CD4-positive, alpha-beta T cell treated with Interleukin-10 for 1 hour (primary cell): ENCODE data around the gene RNF4.

Experiments used
- DNase-seq: peaks from one replicate; pipeline ENCODE4 v3.0.0-alpha.2; 2020

The RNF4 gene

DNA sequence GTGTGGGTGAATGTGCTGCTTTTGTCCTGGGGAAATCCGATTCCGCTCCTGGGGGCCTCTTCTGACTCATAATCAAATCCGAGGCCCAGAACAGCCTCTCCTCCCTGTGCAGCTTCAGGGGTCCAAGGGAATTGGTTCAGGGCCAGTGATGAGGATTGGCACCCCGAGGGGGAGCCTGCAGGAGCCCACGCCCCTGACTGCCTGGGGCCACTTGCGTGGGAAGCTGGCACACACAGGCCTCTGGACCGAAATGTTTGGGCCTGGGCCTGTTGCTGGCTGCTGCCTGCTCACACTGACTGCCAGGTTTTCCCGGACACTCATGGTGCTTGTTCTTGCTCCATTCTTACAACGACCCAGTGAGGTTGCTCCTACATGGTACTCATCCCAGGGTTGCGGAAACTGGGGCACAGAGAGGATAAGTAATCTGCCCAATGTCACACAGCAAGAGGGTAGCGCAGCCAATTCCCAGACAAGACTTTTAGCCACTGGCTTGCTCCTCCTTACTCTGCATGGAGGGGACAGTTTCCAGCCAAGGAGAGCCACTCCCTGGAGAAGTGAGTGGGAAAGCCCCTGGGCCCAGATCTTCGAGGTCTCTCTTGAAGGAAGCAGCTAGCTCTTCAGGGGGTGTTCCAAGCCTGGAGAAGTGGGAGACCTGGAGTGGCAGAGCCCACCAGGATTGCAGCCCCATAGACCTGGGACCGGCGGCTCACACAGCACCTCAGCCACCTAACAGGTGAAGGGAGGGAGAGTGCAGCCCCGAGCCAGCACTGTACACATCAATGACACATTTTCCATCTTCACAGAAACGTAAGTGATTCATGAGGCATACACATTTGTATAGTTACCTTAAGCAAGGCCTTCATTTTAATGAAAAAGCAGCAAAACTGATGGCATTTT is 29.8 kb upstream of the RNF4 start:
- no peak for DNase-seq

DNA sequence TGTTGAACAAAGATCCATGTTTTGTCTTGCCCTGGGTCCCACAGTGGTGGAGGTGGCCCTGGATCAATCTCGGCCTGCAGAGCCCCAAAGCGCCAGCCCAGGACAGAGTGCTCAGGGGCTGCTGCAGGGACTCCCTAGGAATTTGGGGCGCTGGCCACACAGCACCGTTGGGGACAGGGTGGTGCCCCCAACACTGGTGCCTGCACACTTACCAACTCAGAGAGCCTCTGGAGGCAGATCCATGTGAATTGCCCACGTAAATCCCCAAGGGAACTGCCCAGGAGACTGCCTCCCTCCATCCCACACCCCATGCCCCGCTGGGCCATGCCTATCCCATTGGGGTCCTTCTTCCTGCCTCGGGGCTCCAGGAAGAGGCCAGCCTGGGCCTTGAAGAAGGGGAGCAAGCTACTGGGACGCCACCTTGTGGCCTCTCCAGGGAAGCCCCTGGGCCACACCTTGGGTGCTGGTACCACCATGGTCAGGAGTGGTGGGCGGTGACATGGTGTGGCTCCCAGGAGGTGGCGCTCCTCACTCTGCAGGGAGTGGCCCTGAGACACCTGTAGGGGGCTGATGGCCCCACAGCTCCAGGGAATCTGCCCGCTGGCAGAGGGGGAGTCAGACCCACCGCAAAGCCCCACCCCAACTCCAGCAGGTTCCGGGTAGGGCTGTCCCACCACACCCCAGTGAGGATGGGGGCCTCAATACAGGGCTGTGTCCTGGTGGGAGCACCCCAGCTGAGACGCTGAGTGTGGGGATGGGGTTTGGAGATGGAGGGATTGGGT is 27.3 kb upstream of the RNF4 start:
- peak; percentile 78 for DNase-seq

DNA sequence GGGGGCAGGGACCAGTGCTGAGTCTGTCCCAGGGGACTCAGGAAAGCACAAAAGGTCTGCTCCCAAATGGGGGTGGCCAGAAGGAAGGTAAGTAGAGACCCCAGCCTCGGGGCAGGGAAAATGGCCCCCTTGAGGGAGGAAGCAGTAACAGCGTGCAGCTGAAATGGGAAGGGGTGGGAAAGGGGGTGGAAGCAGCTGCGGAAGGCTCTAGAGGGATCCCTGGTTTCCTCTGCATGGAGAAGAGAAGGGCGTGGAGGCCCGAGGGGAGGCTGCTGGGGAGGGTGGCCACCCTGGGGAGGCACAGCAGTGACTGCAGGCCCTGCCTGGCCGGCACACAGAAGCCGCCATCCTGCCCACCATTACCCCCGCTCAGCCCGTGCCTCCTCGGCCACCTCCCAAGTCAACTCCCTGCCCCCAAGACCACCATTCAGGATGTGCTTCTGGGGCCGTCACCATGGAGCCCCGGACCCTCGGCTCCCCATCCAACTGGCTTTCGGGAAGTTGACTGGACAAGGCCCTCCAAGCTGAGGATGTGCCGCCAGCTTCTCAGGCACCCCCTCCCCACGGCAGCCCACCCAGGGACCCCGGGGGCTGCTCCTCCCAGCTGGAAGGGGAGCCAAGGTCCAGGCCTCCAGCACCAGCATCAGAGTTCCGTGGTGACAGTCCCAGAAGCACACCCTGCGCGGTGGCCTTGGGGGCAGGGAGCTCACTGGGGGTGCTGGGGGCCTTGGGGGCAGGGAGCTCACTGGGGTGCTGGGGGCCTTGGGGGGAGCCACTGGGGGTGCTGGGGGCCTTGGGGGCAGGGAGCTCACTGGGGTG is 26.5 kb upstream of the RNF4 start:
- no peak for DNase-seq

DNA sequence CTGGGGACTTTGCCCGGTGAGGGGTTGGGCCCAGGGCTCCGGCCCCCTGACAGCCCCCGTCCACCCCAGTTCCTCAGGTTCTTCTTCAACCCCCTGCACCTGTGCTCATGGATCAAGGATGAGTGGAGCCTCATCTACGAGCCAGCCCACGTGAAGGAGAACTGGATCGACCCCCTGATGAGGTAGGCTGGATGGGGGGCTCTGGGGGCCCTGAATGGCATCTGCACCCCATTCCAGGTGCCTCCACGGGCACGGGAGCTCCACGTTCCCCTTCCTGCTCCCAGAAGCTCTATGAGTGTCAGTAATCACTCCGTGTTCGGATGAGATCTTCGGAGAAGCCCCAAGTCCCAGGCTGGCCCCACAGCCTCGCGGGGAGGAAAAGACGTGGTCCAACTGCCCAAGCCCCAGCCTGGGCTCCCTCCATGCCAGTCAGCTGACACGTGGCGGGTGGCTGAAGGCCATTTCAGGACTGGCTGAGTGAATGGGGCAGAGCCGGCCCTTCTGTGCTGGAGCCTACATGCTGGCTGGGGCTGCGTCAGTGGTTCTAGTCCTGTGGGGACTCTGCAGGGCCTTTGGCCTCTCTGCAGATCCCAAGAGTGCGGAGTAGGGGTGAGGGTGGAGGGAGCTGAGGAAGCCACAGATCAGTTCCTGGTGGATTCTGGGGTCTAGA is 25.7 kb upstream of the RNF4 start:
- no peak for DNase-seq

DNA sequence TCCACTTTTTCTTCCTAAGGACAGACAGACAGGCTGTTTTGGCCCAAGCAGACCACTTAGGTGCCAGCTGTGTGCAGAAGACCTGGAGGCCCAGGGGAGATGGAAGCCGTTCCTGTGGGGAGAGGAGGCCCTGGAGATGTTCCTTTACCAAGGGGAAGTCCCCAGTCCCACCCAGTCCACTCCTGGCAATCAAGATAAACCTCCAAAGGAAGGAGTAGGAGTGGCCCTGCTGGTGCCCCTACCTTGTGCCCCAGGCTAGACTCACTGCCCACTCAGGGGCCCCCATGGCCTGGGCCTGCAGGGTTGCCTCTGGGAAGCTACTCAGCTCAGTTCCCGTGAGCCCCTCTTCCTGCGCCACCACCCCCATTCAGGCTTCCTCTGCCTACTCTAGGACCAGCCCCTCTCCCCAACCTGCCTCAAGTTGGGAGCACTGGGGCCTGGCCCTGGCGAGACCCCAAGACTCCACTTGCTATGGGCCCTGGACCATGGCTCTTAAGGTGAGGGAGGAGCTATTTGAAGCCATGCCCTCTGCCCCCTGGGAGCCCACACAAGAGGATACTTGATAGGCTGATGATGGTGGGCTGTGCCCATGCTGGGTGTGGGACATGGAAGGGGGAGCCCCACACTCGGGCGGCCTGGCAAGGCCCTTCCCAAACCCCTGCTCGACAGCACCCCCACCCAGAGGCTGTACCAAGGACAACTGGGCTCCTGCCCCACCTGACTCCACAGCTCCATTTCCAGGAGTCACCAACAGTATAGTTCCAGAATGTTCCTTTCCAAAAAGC is 24.8 kb upstream of the RNF4 start:
- no peak for DNase-seq

DNA sequence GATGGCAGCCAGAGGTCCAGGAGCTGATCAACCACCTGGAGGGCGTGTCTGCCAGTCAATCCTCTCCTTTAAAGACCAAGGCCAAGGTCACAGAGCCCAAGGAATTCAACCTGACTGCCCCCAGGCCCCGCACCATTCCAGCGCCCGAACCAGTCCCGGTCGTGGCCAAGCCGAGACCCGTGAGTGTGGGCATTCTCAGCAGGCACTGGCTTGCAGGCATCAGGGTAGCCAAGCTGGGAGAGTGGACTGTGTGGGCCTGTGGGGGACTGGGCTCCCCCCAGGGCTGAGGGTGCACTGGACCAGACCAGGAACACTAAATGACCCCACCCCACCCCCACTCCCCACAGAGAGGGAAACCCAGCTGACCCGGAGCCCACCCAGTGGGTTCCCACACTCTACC is 23.8 kb upstream of the RNF4 start:
- no peak for DNase-seq

DNA sequence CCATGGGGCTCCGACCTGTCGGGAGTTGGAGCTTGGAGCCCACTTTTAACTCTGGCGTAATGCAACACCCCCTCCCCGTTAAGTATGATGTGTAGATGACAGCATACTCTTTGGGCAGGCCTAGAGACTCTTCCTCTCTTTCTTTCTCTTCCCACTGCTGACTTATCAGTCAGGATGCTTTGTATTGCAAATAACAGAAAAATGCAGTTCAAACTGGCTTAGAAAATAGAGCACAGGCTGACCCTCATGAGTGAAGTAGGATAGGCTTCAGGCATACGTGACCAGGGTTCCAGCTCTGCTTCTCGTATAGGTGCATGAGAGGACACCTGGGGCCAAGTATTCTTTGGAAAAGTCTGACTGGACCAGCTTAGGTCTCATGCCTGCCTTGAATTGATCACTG is 23.3 kb upstream of the RNF4 start:
- DNase-seq: no peak

DNA sequence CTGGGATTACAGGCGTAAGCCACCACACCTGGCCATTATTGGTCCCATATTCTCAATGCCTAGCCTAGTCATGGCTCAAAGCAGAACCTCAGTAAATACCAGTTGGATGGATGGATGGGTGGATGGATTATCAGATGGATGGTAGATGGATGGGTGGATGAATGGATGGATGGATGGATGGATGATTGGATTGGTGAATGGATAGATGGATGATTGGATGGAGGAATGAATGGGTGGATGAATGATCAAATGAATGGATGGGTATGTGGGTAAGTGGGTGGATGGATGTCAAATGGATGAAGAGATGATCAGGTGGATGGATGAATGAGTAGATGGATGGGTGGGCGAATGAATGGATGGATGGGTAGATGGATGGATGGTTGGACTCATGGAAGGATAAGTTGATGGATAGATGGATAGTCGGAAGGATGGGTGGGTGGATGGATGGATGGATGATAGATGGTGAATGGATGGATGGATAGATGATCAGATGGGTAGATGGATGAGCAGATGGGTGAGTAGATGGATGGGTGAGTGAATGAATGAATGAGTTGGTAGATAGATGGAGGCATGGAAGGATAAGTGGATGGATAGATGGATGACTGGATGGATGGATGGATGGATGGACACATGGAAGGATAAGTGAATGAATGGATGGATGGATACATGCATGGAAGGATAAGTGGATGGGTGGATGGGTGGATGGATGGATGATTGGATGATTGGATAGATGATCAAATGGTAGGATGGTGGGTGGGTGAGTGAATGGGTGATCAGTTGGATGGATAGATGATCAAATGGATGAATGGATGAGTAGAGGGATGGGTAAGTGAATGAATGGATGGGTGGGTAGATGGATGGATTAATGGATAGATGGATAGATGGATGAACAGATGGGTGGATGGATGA is 22.0 kb upstream of the RNF4 start:
- DNase-seq: no peak

DNA sequence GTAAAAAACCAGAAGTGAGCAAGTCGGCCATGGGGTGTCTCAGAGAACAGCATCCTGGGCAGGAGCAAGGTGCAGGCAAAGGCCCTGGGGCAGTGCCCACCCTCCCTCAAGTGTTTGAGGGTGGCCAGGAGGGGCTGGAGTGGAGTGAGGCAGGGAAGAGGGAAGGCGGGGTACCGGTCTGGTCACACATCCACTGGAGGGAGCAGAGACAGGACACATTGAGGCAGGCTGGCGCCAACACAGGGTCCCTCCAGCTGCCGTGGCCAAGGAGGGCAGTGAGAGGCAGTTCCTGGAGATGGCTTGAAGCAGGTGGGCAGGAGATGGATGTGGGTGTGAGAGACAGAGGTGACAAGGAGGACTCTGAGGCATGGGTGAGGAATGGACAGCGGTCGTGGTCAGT is 20.3 kb upstream of the RNF4 start:
- no peak for DNase-seq

DNA sequence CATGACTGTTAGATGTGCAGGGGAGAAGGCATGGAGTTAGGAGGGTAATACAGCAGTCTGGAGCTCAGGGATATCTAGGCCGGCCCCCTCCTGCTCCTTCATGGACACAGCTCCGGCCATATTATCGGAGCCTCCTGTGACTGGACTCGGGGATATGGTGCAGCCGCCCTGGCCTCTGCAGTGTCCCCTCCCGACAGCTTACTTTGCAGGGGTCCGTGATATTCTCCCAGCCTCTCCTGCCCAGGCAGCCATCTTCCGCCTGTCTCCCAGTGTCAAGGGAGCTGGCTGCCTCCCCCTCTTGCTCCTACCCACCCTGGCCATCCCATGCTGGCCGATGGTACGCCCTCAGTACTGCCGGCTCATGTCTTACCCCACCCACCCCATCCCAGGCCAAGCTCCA is 19.9 kb upstream of the RNF4 start:
- no peak for DNase-seq

DNA sequence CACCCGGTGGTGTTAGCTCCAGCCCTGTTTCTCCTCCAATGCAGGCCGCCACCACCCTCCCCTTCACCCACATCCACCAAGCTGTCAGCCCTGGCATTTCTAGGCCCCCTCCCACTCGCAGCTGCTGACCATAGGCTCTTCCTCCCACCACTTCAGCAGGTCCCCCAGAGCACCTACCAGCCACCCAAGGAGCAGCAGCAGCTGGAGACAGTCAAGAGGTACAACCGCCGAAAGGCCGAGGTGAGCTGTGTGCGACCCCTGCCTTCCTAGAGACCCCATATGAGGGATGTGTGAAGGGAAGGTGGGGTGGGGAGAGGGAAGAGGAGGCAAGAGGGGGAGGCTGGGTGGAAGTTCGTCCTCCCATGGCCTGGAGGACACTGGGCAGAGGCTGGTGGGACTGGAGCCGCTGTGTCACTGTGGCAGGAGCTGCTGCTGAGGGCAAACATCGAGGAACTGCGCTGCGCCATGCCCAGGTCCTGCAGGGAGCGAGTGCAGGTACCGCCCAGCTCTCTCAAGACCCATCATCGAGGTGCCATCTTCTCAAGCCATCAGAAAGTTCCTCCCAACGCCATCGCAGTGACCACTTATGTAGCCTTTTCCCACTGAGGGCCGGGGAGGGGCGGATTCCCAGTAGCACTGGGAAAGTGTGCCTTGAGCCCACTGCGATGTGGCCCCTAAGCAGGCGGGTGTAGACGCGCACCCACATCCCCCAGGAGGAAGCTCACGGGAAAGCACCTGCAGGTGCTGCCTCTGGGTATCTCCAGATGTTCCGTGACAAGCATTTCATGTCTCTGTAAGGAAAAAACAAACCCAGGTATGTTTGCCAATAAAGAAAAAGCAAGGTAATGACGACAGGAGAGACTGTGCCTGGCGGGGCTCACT is 19.2 kb upstream of the RNF4 start:
- DNase-seq: no peak

DNA sequence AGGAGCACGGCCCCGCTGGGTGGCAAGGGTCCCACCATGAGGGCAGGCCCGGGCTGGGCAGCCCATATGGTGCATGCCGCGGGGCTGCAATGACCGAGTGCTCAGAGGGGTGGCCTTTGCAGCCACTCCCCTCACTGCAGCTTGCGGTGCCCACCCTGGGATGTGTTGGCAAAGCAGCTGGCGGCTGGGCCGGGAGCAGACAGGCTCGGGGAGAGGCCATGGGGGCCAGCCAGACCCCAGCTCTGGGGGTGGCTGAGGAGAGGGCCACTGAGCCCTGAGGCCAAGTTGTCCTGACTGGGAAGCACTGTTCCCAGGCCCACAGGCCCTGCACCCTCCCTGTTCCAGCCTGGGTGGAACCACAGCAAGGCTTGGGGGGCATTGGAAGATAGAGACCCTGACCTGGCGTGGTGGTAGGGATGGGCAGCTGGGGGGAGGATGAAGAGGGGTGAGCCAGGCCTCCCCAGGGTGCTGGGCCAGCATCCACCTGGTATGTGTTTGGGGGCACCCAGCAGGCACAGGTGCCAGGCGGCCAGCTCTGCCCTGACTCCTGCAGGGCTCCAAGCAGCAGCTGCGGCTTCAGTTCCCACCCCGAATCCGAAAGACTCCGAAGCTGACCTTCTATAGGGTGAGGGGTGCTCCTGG is 18.4 kb upstream of the RNF4 start:
- DNase-seq: no peak

DNA sequence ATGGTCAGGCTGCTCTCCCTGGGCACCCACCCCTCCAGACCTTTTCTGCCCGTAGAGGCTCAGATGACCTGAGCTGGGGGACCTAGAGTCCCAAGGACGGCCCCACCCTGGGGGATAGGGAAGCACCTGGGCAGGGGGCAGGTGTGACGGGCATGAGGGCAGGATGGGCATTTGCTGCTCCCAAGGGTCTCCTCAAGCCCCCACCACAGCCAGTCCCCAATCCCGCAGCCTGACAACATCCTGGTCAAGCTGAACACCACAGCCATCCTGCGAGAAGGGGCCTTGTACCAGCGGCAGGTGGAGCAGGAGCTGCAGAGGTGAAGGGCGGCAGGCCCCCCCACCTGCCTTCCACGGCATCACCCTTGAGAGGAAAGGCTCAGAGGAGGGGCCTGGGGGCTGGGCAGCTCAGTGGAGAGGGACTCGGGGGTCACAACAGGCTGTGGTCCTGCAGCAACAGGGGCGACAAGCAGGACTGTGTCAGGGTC is 17.8 kb upstream of the RNF4 start:
- no peak for DNase-seq

DNA sequence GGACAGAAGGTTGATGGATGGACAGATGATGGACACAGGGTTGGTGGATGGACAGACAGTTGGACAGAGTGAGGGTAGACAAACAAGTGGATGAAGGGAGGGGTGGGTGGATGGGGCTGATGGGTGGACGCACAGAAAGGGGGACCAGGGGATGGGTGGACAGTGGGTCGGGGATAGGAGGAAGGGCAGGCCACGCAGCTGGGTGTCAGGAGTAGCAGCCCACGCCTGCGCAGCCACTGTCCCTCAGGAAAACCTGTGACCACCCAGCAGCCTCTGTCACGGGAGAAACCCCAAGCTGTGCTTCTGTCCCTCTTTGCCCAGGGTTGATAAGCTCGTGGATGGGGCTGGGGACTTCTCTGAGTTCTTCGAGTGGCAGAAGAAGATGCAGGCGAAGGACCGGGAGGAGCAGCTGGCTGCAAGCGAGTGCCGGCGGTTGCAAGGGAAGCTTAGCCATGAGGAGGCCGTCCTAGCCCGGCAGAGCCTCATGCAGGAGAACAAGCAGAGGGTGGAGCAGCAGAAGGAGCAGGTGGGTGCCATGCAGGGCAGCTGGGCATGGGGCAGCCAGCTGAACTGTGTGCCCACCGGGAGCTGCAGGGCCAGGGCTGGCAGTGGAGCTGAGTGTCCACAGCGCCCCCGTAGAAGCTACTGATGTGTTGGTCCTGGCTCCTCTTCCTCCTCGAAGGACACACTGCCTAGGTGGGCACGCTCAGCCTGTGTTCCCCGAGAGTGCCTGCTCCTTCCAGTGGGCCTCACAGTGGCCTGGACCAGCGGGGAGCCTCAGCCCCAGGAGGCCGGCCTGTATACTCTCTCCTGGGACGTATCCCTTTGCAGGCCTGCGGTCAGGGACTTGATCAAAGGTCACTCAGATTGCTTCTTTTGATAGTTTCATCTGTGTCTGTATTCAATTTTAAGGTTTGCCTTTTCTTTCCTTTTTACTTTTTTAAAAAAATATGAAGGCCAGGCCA is 16.8 kb upstream of the RNF4 start:
- DNase-seq: no peak

DNA sequence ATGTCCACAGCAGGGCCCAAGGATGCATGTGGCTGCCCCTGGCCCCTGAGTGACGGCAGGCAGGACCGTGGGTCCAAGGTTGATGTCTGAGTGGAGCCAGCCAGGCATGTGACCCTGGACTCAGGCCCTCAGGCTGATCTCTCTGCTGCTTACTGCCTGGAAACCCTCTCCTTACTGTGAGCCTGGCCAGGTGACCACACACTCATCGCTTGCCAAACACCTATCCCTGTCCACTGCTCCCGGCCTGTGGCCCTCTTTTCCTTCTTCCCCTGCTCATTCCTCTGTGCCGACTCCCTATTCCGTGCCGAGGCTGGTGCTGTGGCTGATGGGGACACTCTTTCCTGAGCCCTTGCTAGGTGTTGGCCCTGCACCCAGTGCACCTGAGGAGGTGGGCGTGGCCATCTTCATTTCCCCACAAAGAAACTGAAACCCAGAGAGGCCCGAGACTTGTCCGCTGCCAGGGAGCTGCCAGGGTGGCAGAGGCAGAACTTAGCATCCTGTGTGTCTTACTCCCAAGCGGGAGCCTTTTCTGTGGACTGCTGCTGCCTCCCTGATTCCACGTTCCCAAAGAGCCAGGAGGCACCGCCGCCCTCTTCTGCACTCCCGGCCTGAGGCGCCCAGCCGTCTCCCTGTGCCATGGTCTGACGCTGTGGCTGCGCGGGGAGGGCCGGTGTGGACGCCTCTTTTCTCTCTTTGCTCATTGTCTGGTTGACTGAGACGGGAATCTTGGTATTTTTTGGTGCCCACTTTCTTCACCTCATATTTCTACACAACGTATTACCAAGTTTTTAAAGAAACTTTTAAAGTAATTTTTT is 11.2 kb upstream of the RNF4 start:
- DNase-seq: no peak

DNA sequence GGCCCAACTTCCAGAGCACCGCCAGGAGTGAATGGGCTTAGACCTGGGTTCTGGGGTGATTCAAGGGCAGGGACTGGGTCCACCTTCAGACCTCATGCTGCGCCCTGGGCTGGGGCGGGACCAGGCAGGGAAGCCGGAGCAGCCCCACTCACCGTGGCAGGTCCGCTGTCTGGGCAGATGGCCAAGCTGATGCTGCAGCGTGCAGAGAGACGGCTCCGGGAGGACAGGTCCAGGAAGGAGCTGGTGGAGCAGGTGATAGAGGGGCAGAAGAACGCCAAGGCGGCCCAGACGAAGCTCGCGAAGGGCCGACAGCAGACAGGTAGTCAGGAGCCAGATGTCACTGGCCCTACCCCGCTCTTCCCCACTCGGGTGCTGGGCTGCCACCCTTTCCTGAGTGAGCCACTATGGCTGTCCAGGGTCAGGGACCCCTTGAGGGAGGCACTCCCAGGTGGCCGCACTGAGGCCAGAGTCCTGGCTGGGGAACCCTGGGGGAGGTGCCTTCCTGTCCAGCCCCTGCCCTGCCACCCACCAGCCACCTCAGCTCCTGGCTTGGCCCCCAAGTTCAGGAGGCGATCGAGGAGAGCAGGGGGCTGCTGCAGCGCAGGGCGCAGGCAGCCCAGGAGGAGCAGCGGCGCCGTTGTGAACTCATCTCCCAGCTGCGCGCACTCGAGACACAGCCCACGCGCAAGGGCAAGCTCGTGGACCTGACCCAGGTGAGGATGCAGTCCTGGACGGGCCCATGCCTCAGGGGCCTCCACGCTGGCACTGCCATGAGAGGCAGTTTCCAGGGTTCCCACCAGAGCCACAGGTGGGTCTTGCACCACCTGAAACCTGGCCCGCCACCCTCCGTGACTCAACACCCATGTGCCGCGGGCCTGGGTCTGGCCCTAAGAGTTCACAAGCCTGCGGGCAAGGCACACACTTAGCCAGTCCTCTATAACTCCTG is 10.1 kb upstream of the RNF4 start:
- no peak for DNase-seq
